SK-N-SH treated with all-trans-retinoic acid at 6 μM for 48 hours (cell line): ENCODE data around the gene ZNF320.

Experiments used
- ATAC-seq: fragments of 200-7000 bp; cut with Tn5 transposase; 3 replicates; pipeline ENCODE4 v1.9.1; 2020; ENCODE audit warnings: mild to moderate bottlenecking, moderate library complexity
- ARNTL ChIP-seq: fragments of 450-650 bp; formaldehyde crosslinking; IDR thresholded peaks from 2 replicates; pipeline ENCODE4 v1.5.0; 2020; ENCODE audit warnings: low read depth, mild to moderate bottlenecking, moderate library complexity, borderline replicate concordance
- BACH2 ChIP-seq: fragments of 250-450 bp; sonication (Bioruptor Pico); IDR thresholded peaks from 2 replicates; pipeline ENCODE4 v1.9.0; 2021; ENCODE audit warnings: mild to moderate bottlenecking, borderline replicate concordance
- CREB5 ChIP-seq: fragments of 250-450 bp; sonication (Bioruptor Pico); IDR thresholded peaks from 2 replicates; pipeline ENCODE4 v1.5.1; 2020; ENCODE audit warnings: low read depth, mild to moderate bottlenecking, moderate library complexity
- CSDC2 ChIP-seq: fragments of 250-450 bp; sonication (Bioruptor Pico); IDR thresholded peaks from 2 replicates; pipeline ENCODE4 v1.5.0; 2020; ENCODE audit warnings: mild to moderate bottlenecking, moderate library complexity
- CSRNP3 ChIP-seq: fragments of 250-450 bp; sonication (Bioruptor Pico); IDR thresholded peaks from 2 replicates; pipeline ENCODE4 v1.5.1; 2021; ENCODE audit warnings: mild to moderate bottlenecking, moderate library complexity
- ESRRG ChIP-seq: fragments of 250-450 bp; sonication (Bioruptor Pico); IDR thresholded peaks from 2 replicates; pipeline ENCODE4 v1.6.1; 2021; ENCODE audit warnings: mild to moderate bottlenecking
- ISL1 ChIP-seq: fragments of 250-450 bp; sonication (Bioruptor Pico); IDR thresholded peaks from 2 replicates; pipeline ENCODE4 v2.1.2; 2022; ENCODE audit warnings: mild to moderate bottlenecking, moderate library complexity
- OSR1 ChIP-seq: fragments of 250-450 bp; sonication (Bioruptor Pico); IDR thresholded peaks from 2 replicates; pipeline ENCODE4 v1.8.0; 2022; ENCODE audit warnings: moderate library complexity, mild to moderate bottlenecking, inconsistent platforms
- PATZ1 ChIP-seq: fragments of 250-450 bp; sonication (Bioruptor Pico); IDR thresholded peaks from 2 replicates; pipeline ENCODE4 v1.8.0; 2020; ENCODE audit warnings: mild to moderate bottlenecking, moderate library complexity, borderline replicate concordance
- POU6F1 ChIP-seq: fragments of 250-450 bp; sonication (Bioruptor Pico); IDR thresholded peaks from 2 replicates; pipeline ENCODE4 v1.8.0; 2021; ENCODE audit warnings: low read depth, mild to moderate bottlenecking, moderate library complexity, borderline replicate concordance
- PPARA ChIP-seq: fragments of 250-450 bp; sonication (Bioruptor Pico); IDR thresholded peaks from 2 replicates; pipeline ENCODE4 v1.5.0; 2020; ENCODE audit warnings: mild to moderate bottlenecking, borderline replicate concordance
- RARB ChIP-seq: fragments of 250-450 bp; sonication (Bioruptor Pico); IDR thresholded peaks from 2 replicates; pipeline ENCODE4 v1.8.0; 2021; ENCODE audit warnings: mild to moderate bottlenecking, moderate library complexity
- SNAI2 ChIP-seq: fragments of 250-450 bp; sonication (Bioruptor Pico); IDR thresholded peaks from 2 replicates; pipeline ENCODE4 v1.5.0; 2020; ENCODE audit warnings: mild to moderate bottlenecking, moderate library complexity
- TCF4 ChIP-seq: fragments of 250-450 bp; sonication (Bioruptor Pico); IDR thresholded peaks from 2 replicates; pipeline ENCODE4 v1.8.0; 2021; ENCODE audit warnings: mild to moderate bottlenecking, moderate library complexity, borderline replicate concordance
- TOX ChIP-seq: fragments of 250-450 bp; sonication (Bioruptor Pico); IDR thresholded peaks from 2 replicates; pipeline ENCODE4 v1.8.0; 2021; ENCODE audit warnings: mild to moderate bottlenecking, moderate library complexity, borderline replicate concordance
- TSHZ2 ChIP-seq: fragments of 250-450 bp; sonication (Bioruptor Pico); IDR thresholded peaks from 2 replicates; pipeline ENCODE4 v1.5.0; 2020; ENCODE audit warnings: mild to moderate bottlenecking, moderate library complexity
- ZC3H10 ChIP-seq: fragments of 250-450 bp; sonication (Bioruptor Pico); IDR thresholded peaks from 2 replicates; pipeline ENCODE4 v1.5.1; 2021; ENCODE audit warnings: mild to moderate bottlenecking, moderate library complexity
- ZFP3 ChIP-seq: fragments of 250-450 bp; sonication (Bioruptor Pico); IDR thresholded peaks from 2 replicates; pipeline ENCODE4 v1.5.0; 2020; ENCODE audit warnings: mild to moderate bottlenecking, moderate library complexity
- ZFP30 ChIP-seq: fragments of 450-650 bp; formaldehyde crosslinking; IDR thresholded peaks from 2 replicates; pipeline ENCODE4 v1.5.0; 2022; ENCODE audit warnings: mild to moderate bottlenecking, moderate library complexity
- ZNF565 ChIP-seq: fragments of 450-650 bp; formaldehyde crosslinking; conservative IDR thresholded peaks from 2 replicates; pipeline ENCODE4 v1.5.0; 2020; ENCODE audit warnings: low read depth, mild to moderate bottlenecking, moderate library complexity
- ZNF70 ChIP-seq: fragments of 450-650 bp; formaldehyde crosslinking; IDR thresholded peaks from 2 replicates; pipeline ENCODE4 v1.5.0; 2020; ENCODE audit warnings: mild to moderate bottlenecking, moderate library complexity
- ZNF8 ChIP-seq: fragments of 450-650 bp; formaldehyde crosslinking; IDR thresholded peaks from 2 replicates; pipeline ENCODE4 v1.5.0; 2020; ENCODE audit warnings: mild to moderate bottlenecking, moderate library complexity

ZNF320 gene

GRCh38 chr19:52917531-52917930 lies 20.1 kb upstream of the ZNF320 start:
- TF ChIP-seq ZNF8 (CRISPR knock-in tag) (no peak), PATZ1 (CRISPR knock-in tag) (no peak), ZNF70 (CRISPR knock-in tag) (no peak), ZFP3 (CRISPR knock-in tag) (no peak), TSHZ2 (no peak), SNAI2 (no peak), POU6F1 (CRISPR knock-in tag) (no peak), TOX (CRISPR knock-in tag) (no peak), CSDC2 (CRISPR knock-in tag) (no peak), ZC3H10 (CRISPR knock-in tag) (no peak), ESRRG (CRISPR knock-in tag) (no peak), CSRNP3 (CRISPR knock-in tag) (no peak), CREB5 (CRISPR knock-in tag) (no peak), ISL1 (CRISPR knock-in tag) (no peak), ZFP30 (CRISPR knock-in tag) (no peak), ZNF565 (CRISPR knock-in tag) (no peak), ARNTL (CRISPR knock-in tag) (no peak), BACH2 (CRISPR knock-in tag) (no peak), TCF4 (CRISPR knock-in tag) (no peak), RARB (no peak)
- no peak for ATAC-seq

GRCh38 chr19:52910648-52911047 lies 13.2 kb upstream of the ZNF320 start:
- ATAC-seq, result no peak
- no peak for TF ChIP-seq OSR1
- TF ChIP-seq ESRRG (CRISPR knock-in tag), result no peak
- no peak for TF ChIP-seq ZNF70 (CRISPR knock-in tag)
- no peak for TF ChIP-seq TSHZ2
- TF ChIP-seq ARNTL (CRISPR knock-in tag), result no peak
- no peak for TF ChIP-seq CSDC2 (CRISPR knock-in tag)
- no peak for TF ChIP-seq ZNF565 (CRISPR knock-in tag)
- TF ChIP-seq ZC3H10 (CRISPR knock-in tag), result no peak
- TF ChIP-seq TCF4 (CRISPR knock-in tag), result no peak
- TF ChIP-seq CREB5 (CRISPR knock-in tag), result no peak
- no peak for TF ChIP-seq ZFP3 (CRISPR knock-in tag)
- no peak for TF ChIP-seq POU6F1 (CRISPR knock-in tag)
- no peak for TF ChIP-seq PATZ1 (CRISPR knock-in tag)
- TF ChIP-seq PPARA (CRISPR knock-in tag), result no peak
